Prostate gland (tissue), 2 donors: ENCODE data around the gene PIK3R3.

ENCODE experiments used
- POLR2A ChIP-seq: fragments of 450-650 bp; IDR thresholded peaks from one replicate; pipeline ENCODE4 v1.6.1; 2016; ENCODE audit warnings: antibody characterized with exemption, mild to moderate bottlenecking
- TF ChIP-seq, protein P1 (sequence below), 4 experiments: fragments of 200-600 bp in 2 of 4; fragments of 450-650 bp in 2 of 4; sonication (generic) in 2 of 4; IDR thresholded peaks; 1 replicate in 3 of 4; 2 replicates in 1 of 4; pipeline ENCODE4 v1.5.1; 2016 to 2019; ENCODE audit warnings: antibody characterized with exemption in 4 of 4, mild to moderate bottlenecking in 2 of 4, moderate library complexity in 2 of 4

DNA sequence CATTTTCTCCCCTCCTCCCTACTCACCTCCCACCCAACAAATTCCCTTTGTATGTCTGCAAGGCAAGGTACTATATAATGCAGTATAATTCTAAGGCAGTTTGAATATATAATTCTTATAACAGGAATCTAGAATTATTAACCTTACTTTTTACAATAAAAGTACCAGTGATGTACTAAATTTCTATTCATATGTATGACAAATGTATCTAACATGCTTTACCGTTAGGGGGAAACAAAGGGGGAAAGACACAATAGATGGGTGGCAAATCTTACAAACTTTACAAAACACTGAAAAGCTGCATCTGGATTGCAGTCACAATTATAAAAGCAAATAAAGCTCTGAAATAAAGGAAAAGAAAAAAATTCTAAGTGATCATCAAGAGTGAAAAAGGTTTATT, 2.3 kb downstream of the PIK3R3 start:
- TF ChIP-seq, protein P1, sequence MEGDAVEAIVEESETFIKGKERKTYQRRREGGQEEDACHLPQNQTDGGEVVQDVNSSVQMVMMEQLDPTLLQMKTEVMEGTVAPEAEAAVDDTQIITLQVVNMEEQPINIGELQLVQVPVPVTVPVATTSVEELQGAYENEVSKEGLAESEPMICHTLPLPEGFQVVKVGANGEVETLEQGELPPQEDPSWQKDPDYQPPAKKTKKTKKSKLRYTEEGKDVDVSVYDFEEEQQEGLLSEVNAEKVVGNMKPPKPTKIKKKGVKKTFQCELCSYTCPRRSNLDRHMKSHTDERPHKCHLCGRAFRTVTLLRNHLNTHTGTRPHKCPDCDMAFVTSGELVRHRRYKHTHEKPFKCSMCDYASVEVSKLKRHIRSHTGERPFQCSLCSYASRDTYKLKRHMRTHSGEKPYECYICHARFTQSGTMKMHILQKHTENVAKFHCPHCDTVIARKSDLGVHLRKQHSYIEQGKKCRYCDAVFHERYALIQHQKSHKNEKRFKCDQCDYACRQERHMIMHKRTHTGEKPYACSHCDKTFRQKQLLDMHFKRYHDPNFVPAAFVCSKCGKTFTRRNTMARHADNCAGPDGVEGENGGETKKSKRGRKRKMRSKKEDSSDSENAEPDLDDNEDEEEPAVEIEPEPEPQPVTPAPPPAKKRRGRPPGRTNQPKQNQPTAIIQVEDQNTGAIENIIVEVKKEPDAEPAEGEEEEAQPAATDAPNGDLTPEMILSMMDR (IDR thresholded peaks at IDR 0.05), result no peak
- TF ChIP-seq POLR2A, result no peak
